ENCODE measurements around the gene ATP2A2.
"Not testable (repeated sequence)": the region's sequence is repeated elsewhere in the genome, so short reads cannot be mapped to it uniquely, and the experiment has no call there.

Gene ATP2A2

GRCh38 chr12:110355073-110355472, 74.0 kb downstream of the ATP2A2 start:
- DNase-seq (ENCODE audit: low read depth, low spot score) = no peak
- ChIA-PET POLR2A (no interaction called here), CTCF (interaction anchor here (1.2 to 1.9 kb wide), 3 partner anchors 11 to 76 kb away, joined by 3 to 6 read pairs (median 5); no protein-coding TSS in a partner anchor)
- TF ChIP-seq CTCF (IDR thresholded peaks at IDR 0.05; ENCODE audit: insufficient read depth, low read length, missing control alignments) = peak; percentile 31
- H3K4me3 ChIP-seq (ENCODE audit: low read depth, low read length) = no peak overlapping the region

GRCh38 chr12:110358384-110359097, 77.5 kb downstream of the ATP2A2 start:
- peak; percentile 3 for TF ChIP-seq CTCF (IDR thresholded peaks at IDR 0.05; ENCODE audit: insufficient read depth, low read length, missing control alignments)
- H3K4me3 ChIP-seq (ENCODE audit: low read depth, low read length); POLR2A ChIA-PET; DNase-seq (ENCODE audit: low read depth, low spot score): not testable (repeated sequence)
- CTCF ChIA-PET = interaction anchor here (0.7 to 2.6 kb wide), 11 partner anchors 10 to 260 kb away, joined by 3 to 19 read pairs (median 4); no protein-coding TSS in a partner anchor

GRCh38 chr12:110361216-110361615, 80.2 kb downstream of the ATP2A2 start:
- H3K4me3 ChIP-seq (ENCODE audit: low read depth, low read length) = no peak overlapping the region
- CTCF ChIA-PET = interaction anchor here (1.0 kb wide), 1 partner anchor 10 kb away, joined by 3 read pairs; no protein-coding TSS in a partner anchor
- TF ChIP-seq CTCF (IDR thresholded peaks at IDR 0.05; ENCODE audit: insufficient read depth, low read length, missing control alignments) = no peak
- no peak for DNase-seq (ENCODE audit: low read depth, low spot score)
- POLR2A ChIA-PET = no interaction called here

GRCh38 chr12:110365489-110366320, 84.7 kb downstream of the ATP2A2 start:
- DNase-seq (ENCODE audit: low read depth, low spot score) = no peak
- TF ChIP-seq CTCF (IDR thresholded peaks at IDR 0.05; ENCODE audit: insufficient read depth, low read length, missing control alignments) = no peak
- H3K4me3 ChIP-seq (ENCODE audit: low read depth, low read length) = no peak overlapping the region
- ChIA-PET POLR2A (no interaction called here), CTCF (interaction anchor here (0.6 to 1.8 kb wide), 6 partner anchors 11 to 264 kb away, joined by 3 to 5 read pairs (median 4); no protein-coding TSS in a partner anchor)

GRCh38 chr12:110366321-110367142, 85.5 kb downstream of the ATP2A2 start:
- CTCF ChIA-PET = interaction anchor here (1.0 to 1.8 kb wide), 4 partner anchors 12 to 65 kb away, joined by 3 to 5 read pairs (median 4); no protein-coding TSS in a partner anchor
- no peak for DNase-seq (ENCODE audit: low read depth, low spot score)
- TF ChIP-seq CTCF (IDR thresholded peaks at IDR 0.05; ENCODE audit: insufficient read depth, low read length, missing control alignments) = no peak
- POLR2A ChIA-PET = no interaction called here
- H3K4me3 ChIP-seq (ENCODE audit: low read depth, low read length) = no peak overlapping the region

All from AG04449 (cell line).